GM12872 (cell line): Measurements from ENCODE around the gene SLC9A2.

Experiments used
- TF ChIP-seq, protein P1 (sequence below): IDR thresholded peaks from 3 replicates; pipeline ENCODE4 v1.5.1; 2011; ENCODE audit warnings: low read depth, mild to moderate bottlenecking, low read length, moderate library complexity; ENCODE audit not compliant: insufficient read depth

The SLC9A2 gene

DNA sequence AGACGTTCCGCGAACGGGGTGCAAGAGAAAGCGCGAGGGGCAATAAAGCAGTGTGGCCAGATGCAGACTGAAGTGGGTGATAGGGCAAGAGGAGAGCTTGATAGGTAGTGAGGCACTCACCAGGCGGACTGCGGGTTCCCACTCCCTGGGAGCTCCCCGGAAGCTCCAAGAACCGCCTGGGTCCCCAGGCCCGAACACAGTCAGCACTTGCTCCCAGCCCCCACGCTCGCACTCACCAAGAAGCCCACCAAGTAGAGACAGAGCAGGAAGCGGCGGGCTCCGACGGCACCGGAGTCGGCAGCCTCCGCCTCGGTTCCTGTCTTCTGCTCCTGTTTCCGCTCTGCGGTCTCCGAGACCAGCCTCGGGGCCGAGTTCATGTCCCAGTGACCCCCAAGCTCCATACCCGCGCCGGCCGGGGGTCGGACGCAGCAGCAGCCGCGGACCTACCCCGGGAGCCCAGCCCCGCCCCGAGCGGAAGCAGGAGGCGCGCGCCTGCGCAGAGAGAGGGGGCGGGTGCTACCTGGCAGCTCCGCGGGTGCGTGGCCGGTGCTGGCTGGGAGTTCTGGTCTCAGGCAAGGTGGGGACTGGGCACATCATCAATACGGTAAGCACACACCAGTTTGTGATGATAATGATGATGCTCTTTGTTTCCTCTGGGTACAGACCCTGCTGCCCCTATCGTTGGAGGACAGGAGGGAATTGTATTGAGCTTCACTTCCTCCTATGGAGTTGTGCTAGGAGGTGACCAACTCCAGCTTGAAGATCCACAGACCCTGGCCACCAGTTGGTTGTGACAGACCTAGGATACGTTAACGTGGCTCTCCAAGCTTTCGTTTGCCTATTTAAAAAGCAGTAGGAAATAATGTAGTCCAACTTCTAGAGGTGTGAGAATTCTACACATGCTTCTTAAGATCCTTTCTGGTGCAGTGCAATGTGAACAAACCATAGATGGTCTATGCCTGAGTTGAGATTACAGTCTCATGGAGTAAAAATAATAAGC is 117.4 kb downstream of the SLC9A2 start:
- TF ChIP-seq, protein P1, sequence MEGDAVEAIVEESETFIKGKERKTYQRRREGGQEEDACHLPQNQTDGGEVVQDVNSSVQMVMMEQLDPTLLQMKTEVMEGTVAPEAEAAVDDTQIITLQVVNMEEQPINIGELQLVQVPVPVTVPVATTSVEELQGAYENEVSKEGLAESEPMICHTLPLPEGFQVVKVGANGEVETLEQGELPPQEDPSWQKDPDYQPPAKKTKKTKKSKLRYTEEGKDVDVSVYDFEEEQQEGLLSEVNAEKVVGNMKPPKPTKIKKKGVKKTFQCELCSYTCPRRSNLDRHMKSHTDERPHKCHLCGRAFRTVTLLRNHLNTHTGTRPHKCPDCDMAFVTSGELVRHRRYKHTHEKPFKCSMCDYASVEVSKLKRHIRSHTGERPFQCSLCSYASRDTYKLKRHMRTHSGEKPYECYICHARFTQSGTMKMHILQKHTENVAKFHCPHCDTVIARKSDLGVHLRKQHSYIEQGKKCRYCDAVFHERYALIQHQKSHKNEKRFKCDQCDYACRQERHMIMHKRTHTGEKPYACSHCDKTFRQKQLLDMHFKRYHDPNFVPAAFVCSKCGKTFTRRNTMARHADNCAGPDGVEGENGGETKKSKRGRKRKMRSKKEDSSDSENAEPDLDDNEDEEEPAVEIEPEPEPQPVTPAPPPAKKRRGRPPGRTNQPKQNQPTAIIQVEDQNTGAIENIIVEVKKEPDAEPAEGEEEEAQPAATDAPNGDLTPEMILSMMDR, result no peak

DNA sequence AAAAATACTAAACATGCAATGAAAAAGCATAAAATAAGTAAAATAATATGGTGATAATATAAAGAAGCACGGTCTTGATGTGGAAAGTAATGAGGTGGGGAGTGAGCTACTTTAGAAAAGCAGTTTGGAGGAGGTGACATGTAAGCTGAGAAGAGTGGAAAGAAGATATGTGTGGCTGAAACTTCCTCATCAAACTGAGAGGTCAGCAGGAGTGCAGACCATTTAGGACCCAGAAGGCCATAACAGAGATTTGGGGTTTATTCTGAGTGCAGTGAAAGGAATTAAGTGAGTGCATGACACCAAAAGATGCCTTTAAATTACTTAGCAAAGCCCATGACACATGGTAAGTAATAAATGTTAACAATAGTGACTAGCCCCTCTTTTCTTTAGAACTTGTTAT is 118.1 kb downstream of the SLC9A2 start:
- TF ChIP-seq, protein P1, result no peak

DNA sequence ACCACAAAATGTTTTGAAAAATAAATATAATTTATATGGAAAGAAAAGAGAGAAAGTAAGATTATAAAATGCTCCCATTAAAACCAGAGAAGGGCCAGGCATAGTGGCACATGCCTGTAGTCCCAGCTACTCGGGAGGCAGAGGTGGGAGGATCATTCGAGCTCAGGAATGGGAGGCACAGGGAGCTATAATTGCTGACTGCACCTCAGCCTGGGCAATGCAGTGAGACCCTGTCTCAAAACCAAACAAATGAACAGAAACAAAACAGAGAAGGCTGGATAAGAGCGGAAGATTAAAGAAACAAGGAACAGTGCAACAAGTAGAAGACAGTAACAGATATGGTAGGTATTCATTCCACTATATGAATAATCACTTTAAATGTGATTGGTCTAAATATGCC is 123.9 kb downstream of the SLC9A2 start:
- TF ChIP-seq, protein P1, result no peak

DNA sequence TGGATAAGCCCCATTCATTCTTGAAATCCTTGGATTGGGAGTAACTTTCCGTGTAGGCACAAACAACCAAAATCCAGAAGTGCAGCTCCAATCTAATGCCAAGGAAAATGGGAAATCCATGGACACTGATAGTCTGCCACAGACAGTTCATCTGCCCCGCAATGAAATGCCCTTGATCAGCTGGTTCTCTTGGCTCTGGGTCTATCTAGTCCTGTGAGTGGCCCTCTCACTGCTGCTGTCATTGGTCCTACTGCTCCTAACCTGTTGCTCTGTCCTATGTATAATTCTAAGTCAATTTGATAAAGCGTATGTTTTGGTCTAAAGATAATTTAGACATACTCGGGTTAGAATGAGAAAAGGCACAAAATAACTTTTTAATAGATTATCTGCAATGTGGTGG is 128.8 kb downstream of the SLC9A2 start:
- TF ChIP-seq, protein P1, result no peak

DNA sequence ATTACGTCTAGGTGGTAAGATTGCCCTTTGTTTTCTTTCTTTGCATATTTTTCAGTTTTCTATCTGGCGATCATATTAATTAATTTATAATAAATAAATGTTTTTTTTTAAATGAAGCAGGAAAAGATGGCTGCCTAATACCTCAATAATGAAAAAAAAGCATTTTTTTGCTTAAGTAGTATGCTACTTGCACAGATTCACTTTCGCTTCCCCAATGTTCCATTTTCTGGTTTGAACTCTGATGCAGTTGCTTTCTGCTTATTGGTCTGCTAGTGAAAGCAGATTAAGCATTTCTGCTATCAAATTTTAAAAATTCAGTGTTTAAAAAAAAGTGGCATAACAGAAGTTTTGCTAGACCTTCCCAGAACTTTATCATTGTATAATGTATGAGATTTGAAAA is 130.6 kb downstream of the SLC9A2 start:
- TF ChIP-seq, protein P1, result no peak

DNA sequence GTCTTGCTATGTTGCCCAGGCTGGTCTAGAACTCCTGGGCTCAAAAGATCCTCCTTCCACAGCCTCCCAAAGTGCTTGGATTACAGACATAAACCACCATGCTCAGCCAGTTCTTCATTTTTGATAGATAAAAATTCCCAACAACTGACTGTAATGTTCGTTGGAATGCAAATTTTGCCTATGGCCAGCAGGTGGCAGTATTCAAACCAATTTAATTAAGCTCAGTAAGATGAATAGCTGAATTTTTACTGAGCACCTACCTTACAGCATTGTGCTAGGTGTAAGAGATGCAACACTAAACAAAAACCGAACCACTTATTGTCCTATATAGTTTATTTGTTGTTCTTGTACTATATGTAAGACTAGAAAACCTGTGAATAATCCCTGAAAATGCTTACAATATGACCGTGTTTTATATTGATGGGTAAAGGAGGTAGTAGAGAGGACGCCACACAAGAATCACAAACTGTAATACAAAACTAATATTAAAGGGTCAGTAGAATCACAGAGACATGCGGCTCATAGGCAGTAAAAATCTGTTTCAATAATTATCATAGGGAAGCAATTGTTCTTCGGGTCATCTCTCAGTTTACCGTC is 134.3 kb downstream of the SLC9A2 start:
- TF ChIP-seq, protein P1, result peak; percentile 68

DNA sequence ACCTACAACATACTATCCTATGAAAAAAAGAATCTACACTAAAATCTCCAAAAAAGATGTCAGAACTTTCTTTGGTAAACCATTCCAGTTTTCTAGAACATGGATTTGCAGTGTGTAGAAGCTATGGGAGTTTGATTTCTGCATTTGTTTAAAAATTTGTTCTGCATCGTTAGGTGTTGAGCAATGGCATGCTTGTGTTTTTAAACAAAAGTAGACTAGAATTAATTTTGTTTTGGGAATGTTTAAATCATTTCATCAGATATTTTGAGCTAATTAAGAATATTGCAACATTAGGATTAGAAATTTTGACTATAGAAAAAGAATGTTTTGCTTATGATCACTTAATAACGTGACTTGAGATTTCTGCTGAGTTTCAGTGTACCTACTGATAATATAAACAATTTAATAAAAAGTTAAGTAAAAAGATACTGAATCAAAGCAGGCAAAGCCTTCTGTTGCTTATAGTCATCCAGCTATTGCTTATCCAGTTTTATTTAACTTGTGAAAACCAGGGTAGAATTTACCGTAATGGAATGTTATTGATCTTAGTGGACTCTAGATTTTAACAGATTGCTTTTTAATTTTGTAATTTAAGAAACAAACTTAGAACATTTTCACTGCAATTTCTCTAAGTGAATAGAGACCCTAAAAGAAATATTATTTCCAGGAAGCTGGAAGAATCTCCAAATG is 135.2 kb downstream of the SLC9A2 start:
- TF ChIP-seq, protein P1, result no peak
